GM20000 (cell line): ENCODE results near the gene DTNB.

Source experiments
- DNase-seq: peaks from one replicate; pipeline ENCODE4 v3.0.0; 2012; ENCODE audit warnings: low spot score
- TF ChIP-seq, protein P1 (sequence below): IDR thresholded peaks from 2 replicates; pipeline ENCODE4 v1.5.1; 2012; ENCODE audit warnings: mild to moderate bottlenecking, control low read depth; ENCODE audit errors: extremely low read depth, missing control alignments

The DTNB gene

DNA sequence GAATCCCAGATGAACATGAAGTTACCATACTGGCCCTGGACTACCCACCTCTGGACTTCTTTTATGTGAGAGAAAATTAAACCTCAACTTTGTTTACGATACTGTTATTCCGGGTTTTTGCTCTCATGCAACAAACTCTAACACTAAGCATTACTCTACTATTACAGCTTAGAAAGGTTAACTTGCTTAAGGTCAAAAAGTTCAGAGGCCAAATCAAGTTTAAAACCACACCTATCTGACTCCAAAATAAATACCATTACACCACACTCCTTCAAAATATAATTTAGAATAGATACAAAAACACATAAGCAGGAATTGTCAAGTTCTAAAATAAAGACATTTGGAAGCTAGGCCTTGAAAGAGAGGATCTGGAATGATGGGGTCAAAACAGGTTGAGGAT lies 75.0 kb downstream of the DTNB start:
- TF ChIP-seq, protein P1, sequence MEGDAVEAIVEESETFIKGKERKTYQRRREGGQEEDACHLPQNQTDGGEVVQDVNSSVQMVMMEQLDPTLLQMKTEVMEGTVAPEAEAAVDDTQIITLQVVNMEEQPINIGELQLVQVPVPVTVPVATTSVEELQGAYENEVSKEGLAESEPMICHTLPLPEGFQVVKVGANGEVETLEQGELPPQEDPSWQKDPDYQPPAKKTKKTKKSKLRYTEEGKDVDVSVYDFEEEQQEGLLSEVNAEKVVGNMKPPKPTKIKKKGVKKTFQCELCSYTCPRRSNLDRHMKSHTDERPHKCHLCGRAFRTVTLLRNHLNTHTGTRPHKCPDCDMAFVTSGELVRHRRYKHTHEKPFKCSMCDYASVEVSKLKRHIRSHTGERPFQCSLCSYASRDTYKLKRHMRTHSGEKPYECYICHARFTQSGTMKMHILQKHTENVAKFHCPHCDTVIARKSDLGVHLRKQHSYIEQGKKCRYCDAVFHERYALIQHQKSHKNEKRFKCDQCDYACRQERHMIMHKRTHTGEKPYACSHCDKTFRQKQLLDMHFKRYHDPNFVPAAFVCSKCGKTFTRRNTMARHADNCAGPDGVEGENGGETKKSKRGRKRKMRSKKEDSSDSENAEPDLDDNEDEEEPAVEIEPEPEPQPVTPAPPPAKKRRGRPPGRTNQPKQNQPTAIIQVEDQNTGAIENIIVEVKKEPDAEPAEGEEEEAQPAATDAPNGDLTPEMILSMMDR: no peak
- no peak for DNase-seq

DNA sequence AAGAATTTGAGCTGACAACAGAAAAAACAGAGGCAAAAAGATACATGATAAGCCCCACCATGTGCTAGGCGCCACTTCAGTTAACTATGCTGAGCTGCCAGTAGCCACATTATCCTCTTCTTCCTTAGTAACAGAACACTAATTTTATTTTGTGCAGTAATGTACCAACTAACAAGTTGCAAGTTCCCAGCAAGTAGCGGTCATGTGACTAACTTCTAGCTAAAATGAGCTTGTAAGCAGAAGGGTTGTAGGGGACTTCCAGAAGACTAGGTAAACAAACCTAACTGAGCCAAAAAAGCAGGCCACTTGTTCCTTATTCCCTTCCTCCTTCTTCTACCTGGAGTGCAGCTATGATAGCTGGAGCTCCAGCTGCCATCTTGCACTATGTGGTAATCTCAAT lies 75.5 kb downstream of the DTNB start:
- no peak for DNase-seq
- TF ChIP-seq, protein P1: no peak

DNA sequence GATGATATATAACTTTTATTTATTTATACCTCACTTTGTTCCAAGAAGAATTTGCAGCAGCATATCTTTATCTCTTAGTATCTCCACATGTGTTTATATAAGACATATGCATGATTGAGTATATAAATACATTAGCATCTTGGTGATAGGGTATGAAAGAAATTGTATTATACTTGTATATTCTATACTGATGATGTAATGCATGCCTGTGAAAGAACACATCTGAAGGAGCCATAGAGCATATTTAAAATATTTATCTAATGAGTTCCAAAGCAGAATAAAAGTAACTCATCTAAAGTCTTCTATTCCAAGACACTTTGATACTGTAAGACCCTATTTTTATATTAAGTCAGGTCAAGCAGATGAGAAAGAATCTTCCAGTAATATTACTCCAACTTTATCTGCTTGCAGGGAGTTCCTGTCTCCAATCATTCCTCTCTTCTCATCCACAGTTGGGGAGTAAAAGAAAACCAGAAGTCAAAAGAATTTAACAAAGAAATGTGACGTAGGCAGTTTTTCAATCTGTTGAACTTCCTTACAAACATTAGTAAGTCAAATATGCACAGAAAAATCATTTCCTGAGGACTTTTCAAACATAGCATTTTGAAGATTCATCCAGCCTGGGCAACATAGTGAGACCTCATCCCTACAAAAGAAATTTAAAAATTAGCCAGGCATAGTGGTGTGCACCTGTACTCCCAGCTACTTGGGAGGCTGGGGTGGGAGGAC lies 76.7 kb downstream of the DTNB start:
- TF ChIP-seq, protein P1: no peak
- no peak for DNase-seq

DNA sequence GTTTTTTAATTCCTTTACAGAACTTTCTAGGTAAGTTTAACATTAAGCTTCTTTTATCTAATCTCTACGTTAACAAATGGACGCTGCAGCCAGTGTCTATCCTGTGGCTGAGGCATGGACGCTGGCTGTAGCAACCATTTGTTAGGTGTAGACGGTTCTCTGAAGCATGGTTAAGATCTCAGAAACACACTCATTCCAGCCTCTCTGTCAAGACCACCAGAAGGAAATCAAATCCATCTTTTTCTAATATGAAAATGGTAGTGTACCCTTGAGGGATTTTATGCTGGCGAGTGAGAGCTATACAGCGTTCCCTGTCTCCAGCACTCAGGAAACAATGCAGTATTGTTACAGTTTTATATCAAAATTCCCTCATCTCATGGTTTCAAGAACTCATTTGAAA lies 78.0 kb downstream of the DTNB start:
- DNase-seq: no peak
- TF ChIP-seq, protein P1: no peak

DNA sequence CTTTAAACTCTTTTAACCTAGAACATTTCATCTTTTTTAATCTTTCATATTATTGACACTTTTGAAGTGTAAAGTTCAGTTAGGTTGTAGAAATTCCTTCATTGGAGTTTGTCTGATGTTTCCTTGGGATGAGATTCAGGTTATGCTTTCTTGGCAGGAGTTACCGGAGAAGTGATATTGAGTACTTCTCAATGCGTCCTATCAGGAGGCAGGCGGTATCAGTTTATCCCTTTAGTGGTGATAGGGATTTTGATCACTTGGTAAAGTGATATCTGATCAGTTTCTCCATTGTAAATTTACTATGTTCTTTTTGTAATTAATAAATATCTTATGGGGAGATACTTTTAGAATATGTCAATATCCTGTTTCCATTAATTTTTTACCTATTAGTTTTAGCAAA lies 78.4 kb downstream of the DTNB start:
- no peak for DNase-seq
- TF ChIP-seq, protein P1: no peak

DNA sequence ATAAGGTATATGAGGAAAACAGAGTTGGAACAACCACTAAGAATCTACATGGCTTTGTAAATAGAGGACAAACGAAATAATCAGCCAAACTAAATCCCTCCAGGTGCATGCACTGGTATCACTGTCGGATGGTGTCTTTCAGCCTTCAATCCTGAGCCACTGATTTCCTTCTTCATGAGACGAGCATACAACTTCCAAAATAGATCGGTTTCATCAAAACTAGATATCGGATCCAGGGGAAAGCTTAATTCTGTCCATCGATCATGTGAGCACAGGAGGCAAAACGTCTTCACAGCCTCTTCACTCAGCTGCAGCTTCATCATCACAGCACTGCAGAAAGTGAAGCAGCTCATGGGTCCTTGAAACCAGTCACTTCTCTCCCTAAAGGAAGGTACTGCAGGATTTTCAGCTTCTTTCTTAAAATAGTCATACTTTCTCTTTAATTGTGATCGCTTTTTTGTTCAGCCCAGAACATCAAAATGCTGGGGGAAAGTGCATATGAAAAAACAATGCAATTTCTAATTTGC lies 80.5 kb downstream of the DTNB start:
- TF ChIP-seq, protein P1: no peak
- DNase-seq: no peak

DNA sequence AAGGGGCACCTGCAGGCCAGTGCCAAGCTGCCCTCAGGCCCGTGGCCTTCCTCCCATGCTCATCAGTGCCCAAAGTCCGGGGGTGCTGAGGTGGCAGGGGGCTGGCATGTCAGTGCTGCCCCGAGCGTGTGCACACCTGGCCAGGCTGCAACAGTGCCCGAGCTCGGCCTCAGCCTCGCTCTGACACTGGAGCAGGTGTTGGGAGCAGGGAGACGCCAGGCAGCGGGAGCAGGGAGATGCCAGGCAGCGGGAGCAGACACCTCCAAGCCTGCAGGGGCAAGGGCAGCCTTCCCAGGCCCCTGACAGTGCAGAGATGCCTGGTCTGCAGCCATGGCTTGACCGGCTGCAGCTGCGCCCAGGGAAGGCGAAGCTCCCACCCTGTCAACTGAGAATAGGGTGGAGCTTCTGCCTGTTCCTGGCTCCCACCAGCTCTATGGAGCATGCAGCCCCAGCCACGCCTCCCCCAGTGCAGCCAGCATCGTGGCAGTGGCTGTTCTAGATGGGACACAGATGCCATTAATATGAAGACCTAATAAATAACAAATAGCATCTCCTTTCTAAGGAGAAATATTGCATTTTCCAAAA lies 82.4 kb downstream of the DTNB start:
- TF ChIP-seq, protein P1: no peak
- DNase-seq: no peak
